A673 (cell line): ENCODE data around the gene APBB2.

Source experiments
- EZH2 ChIP-seq: fragments of 200-600 bp; sonication (generic); IDR thresholded peaks from 2 replicates; pipeline ENCODE4 v1.6.1; 2017; ENCODE audit warnings: borderline replicate concordance, low read depth, mild to moderate bottlenecking, mixed read lengths, antibody characterized with exemption, low read length; ENCODE audit not compliant: poor library complexity, severe bottlenecking
- TF ChIP-seq, protein P1 (sequence below): fragments of 300-800, 200-600 bp; sonication (generic); conservative IDR thresholded peaks from 2 replicates; pipeline ENCODE4 v1.5.1; 2017; ENCODE audit warnings: low read depth, mild to moderate bottlenecking, antibody characterized with exemption, low read length, moderate library complexity, mixed read lengths

DNA sequence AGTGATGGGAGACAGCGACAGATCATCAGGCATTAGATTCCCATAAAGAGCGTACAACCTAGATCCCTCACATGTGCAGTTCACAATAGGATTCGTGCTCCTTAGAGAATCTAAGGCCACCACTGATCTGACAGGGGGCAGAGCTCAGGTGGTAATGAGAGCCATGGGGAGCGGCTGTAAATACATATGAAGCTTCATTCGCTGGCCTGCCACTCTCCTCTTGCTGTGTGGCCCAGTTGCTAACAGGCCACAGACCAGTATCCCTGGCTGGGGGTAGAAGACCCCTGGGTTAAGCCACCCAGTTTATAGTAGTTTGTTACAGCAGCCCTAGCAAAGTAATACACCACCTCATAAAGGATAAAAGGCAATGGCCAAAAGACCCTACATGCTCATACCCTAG is 30.3 kb downstream of the APBB2 start:
- TF ChIP-seq, protein P1, sequence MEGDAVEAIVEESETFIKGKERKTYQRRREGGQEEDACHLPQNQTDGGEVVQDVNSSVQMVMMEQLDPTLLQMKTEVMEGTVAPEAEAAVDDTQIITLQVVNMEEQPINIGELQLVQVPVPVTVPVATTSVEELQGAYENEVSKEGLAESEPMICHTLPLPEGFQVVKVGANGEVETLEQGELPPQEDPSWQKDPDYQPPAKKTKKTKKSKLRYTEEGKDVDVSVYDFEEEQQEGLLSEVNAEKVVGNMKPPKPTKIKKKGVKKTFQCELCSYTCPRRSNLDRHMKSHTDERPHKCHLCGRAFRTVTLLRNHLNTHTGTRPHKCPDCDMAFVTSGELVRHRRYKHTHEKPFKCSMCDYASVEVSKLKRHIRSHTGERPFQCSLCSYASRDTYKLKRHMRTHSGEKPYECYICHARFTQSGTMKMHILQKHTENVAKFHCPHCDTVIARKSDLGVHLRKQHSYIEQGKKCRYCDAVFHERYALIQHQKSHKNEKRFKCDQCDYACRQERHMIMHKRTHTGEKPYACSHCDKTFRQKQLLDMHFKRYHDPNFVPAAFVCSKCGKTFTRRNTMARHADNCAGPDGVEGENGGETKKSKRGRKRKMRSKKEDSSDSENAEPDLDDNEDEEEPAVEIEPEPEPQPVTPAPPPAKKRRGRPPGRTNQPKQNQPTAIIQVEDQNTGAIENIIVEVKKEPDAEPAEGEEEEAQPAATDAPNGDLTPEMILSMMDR: no peak
- TF ChIP-seq EZH2: no peak
